ENCODE measurements around the gene CHD9NB. TPM values are rescaled to one million over a fixed set of nuclear protein-coding genes. Genes with fewer than 3 reads are reported as not detected.

The CHD9NB gene
- total and polyA plus RNA-seq, 9 donors: 1.3 to 3.2 (median 1.8) TPM

DNA sequence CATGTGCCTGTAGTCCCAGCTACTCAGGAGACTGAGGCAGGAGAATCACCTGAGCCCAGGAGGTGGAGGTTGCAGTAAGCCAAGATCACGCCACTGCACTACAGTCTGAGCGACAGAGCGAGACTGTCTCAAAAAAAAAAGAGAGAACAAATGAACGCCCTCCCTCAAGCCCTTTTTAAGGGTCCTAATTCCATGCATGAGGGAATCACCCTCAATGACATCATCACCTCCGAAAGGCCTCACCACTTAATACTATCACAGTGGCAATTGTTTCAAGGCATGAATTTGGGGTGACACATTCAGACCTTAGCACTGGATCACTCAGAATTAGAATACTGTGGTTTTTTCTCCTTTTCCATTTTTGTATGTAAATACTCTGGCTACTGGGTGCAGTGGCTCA lies 57.8 kb downstream of the CHD9NB start:
- Histone ChIP-seq H3K4me1 (ENCODE audit: control insufficient read depth, insufficient read depth, low read length) (no peaks in the 10 kb centered on the region), H3K9me3 (replicated peaks; ENCODE audit: control insufficient read depth, low read depth, low read length) (no peaks in the 10 kb centered on the region), H3K27ac (ENCODE audit: low read length) (no peak overlapping the region), H3K4me3 (ENCODE audit: low read length) (no peak overlapping the region), H3K36me3 (ENCODE audit: control insufficient read depth, insufficient read depth, low read length) (no peaks in the 10 kb centered on the region), H3K27me3 (ENCODE audit: control insufficient read depth, insufficient read depth, low read length) (no peaks in the 10 kb centered on the region)
- DNase-seq: no peak
- WGBS (ENCODE audit: insufficient coverage): 100% methylated on average over 3 of the region's 5 CpGs

DNA sequence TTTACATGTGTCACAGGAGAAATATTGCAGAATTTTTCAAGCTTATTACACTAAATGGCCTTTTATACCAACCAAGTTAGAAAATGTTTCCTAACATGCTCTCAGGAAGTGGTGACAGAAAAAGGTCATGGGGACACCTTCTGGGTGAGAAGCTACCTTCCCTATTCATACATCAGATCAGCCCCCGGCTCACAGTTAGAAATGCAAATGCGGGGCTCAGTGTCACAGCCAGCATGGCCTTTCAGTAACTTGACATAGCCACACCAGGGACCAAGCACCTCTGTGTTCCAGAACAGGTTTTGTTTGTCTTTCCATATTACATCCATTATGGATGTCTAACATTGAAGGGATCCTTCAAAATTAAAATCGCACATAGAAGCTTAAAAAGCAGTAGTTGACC lies 59.5 kb downstream of the CHD9NB start:
- no peaks in the 10 kb centered on the region for H3K4me1 ChIP-seq (ENCODE audit: control insufficient read depth, insufficient read depth, low read length)
- H3K9me3 ChIP-seq (replicated peaks; ENCODE audit: control insufficient read depth, low read depth, low read length): no peaks in the 10 kb centered on the region
- no peaks in the 10 kb centered on the region for H3K27me3 ChIP-seq (ENCODE audit: control insufficient read depth, insufficient read depth, low read length)
- H3K4me3 ChIP-seq (ENCODE audit: low read length): no peak overlapping the region
- H3K27ac ChIP-seq (ENCODE audit: low read length): no peak overlapping the region
- H3K36me3 ChIP-seq (ENCODE audit: control insufficient read depth, insufficient read depth, low read length): no peaks in the 10 kb centered on the region
- no CpG with 5 or more reads among the region's 3 CpGs for WGBS (ENCODE audit: insufficient coverage)
- DNase-seq: no peak

- Histone ChIP-seq H3K27ac (ENCODE audit: low read length) (no peak overlapping the region), H3K27me3 (ENCODE audit: control insufficient read depth, insufficient read depth, low read length) (no peaks in the 10 kb centered on the region), H3K9me3 (replicated peaks; ENCODE audit: control insufficient read depth, low read depth, low read length) (no peaks in the 10 kb centered on the region), H3K36me3 (ENCODE audit: control insufficient read depth, insufficient read depth, low read length) (no peaks in the 10 kb centered on the region), H3K4me1 (ENCODE audit: control insufficient read depth, insufficient read depth, low read length) (no peaks in the 10 kb centered on the region), H3K4me3 (ENCODE audit: low read length) (no peak overlapping the region)
- no peak for DNase-seq
- WGBS (ENCODE audit: insufficient coverage): no CpG with 5 or more reads among the region's 1 CpG
Measured at GRCh38 chr16:52991572-52991971, 61.1 kb downstream of the CHD9NB start.

Other genes with a start within 250 kb of the CHD9NB start
- gene CHD9, start 2.1 kb upstream of the CHD9NB start, total RNA-seq: 94.8 TPM
- gene CHD9, start 2.1 kb upstream of the CHD9NB start, polyA plus RNA-seq (ENCODE audit: insufficient read depth in 1 of 8, insufficient read length in 8 of 8, low replicate concordance in 1 of 8): 10 to 100 TPM; 22.6 to 58.8 (median 46.6) TPM

Data from muscle of leg (tissue), 11 donors.